HG03378 (cell line): ENCODE measurements around the gene ERICH6.

Source experiments
- ATAC-seq: cut with Tn5 transposase; IDR thresholded peaks from one replicate; pipeline ENCODE4 v1.9.1; 2021; ENCODE audit warnings: mild to moderate bottlenecking, moderate library complexity; ENCODE audit not compliant: unreplicated experiment

ERICH6 gene

DNA sequence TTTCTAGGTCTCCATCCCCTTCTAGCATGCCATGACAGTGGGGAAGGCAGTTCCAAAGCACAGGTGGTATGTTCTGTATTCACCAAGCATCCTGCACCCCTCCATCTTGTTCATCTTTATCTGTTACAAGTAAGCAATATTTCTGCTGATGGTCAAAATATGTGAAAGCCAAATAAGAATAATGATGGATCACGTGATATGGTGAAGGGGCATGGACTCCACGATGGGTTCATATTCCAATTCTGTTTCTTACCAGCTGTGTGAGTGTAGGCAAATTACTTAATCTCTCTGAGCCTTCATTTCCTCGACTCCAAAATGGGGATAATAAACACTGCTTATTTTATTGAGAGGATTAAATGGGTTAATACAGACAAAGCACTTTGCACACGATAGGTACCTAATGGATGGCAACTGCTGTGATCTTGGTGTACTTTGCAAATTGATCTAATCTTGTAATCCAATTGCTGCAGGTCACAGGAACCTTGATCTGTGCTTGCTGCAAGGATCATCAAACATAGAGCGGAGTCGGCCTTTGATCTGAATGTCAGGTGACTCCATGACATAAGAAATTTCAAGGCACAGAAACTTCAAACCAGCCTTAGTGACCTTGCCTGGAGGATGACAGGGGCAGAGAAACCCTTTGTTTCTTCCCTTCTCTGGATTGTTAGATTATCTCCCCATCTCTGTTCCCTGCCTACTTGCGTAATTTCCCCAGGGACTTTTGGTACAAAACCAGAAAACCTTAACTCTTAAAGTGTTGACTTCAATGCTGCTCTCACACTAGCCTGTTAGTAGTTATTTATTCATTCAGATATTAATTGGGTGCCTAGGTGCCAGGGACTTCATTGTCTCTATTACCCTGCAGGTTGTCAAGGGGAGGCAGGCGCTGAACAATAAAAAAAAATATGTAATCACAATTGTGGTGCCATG is 33.4 kb upstream of the ERICH6 start:
- no peak for ATAC-seq

DNA sequence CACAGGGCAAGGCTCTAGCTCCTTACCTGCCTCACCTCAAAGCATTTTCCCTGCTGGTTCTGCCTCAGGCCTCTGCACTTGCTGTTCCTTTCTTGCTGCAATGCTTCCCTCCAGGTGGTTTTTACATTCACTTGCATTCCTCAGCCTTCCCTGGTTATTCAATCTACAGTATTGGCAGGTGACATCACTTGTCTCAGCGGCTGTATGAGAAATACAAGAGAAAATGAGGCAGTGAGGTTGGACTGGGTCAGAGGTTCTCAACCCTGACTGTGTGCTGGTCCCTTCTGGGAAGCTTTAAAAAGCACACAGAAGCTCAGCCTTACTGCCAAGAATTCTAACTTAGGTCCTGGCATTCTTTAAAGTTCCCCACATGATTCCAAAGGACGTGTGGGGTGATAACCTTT is 32.6 kb upstream of the ERICH6 start:
- ATAC-seq = no peak

DNA sequence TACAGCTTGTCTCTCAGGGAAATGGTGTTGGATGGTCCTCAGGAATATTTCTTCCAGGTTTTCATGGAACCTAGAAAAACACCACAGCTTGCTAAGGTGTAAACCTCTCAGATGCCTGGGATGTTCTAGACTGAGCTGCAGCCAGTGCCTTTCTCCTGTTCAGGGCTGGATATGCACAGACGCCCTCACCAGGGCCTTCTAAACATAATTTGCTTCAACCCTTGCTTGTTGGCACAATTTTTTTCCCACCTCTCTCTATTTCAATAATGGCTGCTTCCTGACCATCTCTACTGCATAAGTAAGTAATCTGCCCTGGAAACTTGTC is 31.0 kb upstream of the ERICH6 start:
- no peak for ATAC-seq

DNA sequence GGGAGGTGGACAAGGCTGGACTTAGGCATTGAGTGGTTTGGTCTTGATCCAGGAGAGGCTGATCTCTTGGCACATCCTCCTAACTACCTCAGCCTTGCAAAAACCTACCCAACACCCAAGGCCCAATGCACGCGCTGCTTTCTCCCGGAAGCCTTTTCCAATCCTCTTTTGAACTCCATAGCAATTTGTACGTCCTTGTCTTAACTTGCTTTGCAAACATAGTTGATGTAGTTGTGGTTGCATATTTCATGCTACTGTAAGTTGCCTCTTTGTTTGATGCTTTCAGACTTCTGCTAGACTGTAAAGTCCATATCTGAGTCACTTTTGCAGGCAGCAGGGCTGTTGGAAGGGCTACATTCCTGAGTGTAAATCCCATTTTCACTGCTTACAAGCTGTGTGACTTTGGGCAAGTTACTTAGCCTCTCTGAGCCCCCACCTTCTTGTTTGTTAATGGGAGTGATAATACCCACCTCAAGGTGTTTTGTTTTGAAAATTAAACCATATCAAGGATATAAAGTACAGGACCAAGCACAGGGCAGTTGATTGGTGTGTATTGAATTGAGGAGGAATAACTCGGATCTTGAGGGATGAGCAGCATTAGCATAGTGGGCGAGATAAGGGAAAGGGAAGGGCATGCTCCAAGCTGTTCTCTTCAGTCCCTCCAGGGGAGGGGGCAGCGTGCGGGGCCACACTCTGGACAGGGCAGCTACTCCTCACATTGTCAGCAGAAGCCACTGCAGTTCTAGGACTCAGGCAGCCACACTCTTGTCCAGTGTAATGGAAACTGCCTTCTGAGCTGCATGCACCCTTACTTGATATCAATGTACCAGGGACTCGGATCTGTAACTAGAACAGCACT is 30.4 kb upstream of the ERICH6 start:
- no peak for ATAC-seq

DNA sequence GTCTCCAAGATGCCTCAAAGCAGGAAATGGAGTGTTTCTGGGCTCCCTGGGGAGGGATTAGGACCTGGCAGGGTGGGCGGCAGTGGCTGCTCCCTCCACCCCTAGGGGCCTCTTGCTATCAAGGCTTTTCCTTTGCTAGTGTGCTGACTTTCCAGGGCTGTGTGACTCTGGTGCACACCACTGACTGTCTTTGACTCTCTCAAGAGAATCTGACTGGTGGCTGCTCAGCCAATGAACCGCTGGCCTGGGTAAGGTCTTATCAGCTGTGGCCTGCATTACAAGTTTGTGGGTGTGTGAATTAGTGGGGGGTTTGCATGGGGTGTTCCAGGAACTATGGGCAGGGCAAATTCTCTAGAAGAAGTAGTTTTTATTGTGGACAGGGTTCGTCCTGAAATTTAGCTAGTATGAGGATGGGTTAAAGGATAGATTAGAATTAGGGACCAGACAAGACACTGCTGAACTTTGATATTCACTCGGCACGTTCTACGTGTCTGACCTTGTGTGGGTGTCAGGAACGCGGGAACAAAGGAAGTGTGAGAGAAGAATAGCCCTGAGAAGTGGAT is 29.7 kb upstream of the ERICH6 start:
- ATAC-seq = no peak

DNA sequence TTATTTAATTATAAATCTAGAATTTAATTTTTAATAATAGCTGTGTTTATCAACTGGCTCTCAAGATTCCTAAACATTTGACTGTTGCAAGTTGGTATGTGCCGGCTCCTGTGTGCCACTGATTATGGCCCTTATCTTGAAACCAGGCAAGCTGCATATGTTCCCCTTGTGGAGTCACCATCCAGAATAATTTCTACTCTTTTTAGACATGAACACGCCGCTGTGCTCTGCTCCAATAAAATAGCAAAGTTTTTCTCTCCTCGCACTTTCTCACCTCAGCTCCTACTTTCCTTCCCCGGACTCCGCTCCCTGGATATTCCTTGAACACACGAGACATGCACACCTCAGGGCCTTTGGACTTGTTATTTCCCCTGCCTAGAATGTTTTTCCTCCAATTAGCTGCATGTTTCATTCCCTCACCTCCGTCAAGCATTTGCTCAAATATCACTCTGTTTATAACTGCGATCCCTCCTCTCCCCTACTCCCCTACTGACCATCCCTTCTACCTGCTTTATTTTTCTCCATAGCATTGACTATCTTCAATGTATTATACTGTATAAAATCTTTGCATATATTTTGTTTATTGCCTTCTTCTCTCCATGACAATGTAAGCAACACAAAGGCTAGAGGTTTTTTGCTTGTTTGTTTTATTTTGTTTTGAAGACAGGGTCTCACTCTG is 26.1 kb upstream of the ERICH6 start:
- ATAC-seq = no peak

DNA sequence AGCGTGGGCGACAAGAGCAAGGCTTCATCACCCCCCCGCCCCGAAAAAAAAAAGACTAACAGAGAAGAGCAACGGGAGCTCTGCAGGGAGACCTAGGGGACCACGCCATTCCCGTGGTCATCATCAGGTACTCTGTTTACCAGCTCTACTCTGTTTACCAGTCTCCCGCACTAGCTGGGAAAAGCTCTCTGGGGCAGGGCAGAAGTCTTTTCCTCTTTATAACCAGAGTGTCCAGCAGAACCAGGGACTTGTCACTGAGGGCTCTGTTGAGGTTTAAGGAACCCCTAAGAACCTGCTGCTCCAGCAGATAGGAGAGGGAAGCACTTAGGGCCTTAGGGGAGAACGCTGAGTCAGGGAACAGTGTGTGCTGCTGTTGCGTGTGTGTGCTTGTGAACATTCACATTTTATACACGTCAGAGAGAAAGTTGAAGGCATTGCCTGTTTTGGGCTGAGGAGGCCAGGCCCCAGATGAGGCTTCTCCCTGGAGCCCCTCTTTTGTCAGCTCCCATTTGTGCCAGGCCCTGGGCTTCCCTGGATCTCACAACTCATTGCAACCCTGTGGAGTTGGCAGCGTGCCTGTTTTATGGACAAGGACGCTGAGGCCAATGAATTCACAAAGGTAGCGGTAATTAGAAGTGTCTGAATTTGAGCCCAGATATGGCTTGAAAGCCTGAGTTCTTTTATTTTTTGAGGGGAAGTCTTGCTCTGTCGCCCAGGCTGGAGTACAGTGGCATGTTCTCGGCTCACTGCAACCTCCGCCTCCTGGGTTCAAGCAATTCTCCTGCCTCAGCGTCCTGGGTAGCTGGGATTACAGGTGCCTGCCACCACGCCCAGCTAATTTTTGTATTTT is 24.2 kb upstream of the ERICH6 start:
- no peak for ATAC-seq

DNA sequence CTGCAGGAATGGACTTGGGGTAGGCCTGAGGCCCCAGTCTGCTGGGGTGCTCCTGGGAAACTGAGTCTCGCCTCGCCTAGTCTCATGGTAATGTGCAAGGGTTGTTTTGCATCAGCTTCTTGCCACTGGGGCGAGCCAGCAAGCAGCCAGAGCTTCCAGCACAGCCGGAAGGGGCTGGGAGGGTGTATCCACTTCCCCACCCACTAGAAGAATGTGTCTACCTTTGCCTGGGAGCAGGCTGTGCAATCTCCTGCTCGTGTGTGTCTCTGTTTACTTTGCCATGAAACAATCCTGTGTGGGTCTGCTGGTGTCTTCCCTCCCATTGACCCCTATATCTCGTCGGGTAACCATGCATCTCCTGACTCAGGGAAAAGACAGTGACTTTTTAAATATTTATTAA is 21.8 kb upstream of the ERICH6 start:
- no peak for ATAC-seq

DNA sequence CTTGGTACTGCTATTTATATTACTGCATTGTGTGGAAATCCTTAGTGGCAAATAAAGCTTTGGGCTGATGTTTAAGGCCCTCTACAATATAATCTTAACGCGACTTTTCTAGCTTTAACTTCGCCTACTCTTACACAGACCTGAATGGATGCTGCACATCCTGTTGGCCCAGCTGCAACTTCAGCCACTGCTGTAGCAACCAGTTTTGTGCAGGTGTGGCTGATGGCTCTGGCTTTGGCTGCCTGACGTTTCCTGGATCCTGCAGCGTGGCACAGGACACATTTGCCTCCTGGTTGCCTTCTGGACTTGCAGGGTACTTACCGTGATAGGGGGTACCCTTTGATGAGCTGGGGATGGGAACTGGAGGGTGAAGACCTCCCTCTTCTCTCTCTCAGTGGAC is 20.2 kb upstream of the ERICH6 start:
- ATAC-seq = no peak

DNA sequence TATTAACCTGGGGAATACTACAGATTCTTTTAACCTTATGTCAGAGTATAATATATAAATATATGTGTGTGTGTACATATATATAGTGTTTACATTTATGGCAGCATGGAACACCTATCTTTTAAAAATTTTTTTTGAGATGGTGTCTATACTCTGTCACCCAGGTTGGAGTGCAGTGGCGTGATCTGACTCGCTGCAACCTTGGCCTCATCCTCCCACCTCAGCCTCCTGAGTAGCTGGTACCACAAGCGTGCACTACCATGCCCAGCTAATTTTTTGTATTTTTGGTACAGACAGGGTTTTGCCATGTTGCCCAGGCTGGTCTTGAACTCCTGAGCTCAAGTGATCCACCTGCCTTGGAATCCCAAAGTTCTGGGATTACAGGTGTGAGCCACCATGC is 18.5 kb upstream of the ERICH6 start:
- ATAC-seq = no peak

DNA sequence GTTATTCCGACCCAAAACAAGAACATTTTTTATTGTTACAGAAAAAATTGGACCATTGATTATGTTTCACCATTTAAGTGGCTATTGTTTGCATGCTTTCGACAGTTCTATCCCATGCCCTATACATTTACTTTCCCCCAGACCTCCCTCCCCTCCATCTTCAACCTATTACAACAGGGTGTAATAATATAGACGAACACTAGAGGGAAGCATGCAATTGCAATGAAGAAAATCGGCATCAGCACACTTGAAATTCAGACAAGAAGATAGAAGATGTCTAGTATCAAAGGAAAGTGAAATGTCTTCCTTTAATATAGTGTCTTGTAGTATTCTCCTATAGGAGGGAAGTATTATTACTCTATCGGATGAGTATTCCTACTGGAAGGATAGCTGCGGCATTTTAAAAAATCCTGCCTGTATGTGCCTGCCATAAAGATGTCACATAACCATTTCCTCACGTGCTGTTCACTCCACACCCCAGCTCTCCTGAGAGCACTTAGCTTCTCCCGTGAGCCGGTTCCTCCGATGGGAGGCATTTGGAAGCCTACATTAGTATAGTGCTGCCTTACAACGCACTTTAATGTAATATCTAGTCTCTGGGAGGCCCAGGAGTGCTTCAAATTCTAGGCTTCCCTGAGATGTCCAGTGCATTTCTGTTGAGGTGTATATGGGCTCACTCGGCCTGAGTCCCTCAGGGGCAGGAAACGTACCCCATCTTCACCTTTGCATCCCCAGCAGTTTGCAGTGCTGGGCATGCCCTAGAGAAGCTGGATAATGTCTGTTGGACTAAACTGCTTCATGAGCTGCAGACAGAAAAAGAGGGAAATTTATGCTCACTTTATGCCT is 17.8 kb upstream of the ERICH6 start:
- peak; percentile 82 for ATAC-seq

DNA sequence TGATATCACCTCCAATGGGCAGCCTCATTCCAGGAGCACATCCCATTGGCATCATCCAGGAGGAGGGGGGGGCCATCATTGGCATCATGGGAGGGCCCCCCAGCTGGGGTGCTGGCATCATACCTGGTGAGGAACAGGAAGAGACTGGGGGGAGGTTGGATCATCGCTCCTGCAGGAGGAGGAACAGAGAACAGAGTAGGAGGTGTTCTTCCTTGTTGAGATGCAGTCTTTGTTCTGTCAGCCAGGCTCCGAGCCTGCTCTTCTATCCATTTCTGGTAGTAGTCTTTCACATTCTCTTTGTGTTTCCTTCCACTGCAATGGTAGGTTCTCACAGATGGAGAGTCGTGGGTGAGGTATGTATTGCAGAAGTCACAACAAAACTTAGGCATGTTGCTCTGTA is 16.7 kb upstream of the ERICH6 start:
- no peak for ATAC-seq

DNA sequence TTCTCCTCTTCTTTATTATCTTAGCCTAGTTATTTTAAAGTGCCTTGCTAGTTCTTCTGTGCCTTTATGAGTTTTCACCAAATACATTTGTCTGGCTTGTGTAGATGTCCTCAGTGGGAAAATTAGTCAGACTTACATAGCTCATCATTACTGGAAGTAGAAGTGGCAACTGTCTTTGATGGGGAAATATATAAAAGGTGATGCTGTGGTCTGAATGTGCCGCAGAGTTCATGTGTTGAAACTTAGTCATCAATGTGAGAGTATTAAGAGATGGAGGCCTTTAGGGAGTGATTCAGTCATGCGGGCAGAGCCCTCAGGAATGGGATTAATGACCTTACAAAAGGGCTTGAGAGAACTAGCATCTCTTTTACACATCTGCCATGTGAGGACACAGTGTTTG is 6.4 kb upstream of the ERICH6 start:
- no peak for ATAC-seq

DNA sequence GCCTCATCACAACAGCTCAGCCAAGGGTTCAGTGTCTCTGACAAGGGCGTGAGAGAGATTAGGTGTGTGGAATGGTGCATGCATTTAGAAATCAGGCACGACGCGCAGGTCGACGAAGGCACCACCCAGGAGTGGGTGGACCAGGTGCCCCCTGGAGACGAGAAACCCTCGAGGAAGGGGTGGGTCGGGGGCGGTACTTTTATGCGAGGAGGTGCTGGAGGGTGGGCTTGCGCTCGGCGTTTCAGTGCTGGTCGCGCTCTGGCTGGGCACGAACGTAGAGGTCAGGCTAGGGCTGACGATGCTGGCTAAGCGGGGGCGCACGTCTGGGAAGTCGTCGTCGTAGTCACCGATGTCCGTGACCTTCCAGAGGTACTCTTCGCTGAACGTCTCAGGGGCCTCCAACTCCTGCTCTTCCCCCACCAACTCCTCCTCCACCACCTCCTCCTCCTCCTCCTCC is 393 bp downstream of the ERICH6 start:
- ATAC-seq = peak; percentile 22

DNA sequence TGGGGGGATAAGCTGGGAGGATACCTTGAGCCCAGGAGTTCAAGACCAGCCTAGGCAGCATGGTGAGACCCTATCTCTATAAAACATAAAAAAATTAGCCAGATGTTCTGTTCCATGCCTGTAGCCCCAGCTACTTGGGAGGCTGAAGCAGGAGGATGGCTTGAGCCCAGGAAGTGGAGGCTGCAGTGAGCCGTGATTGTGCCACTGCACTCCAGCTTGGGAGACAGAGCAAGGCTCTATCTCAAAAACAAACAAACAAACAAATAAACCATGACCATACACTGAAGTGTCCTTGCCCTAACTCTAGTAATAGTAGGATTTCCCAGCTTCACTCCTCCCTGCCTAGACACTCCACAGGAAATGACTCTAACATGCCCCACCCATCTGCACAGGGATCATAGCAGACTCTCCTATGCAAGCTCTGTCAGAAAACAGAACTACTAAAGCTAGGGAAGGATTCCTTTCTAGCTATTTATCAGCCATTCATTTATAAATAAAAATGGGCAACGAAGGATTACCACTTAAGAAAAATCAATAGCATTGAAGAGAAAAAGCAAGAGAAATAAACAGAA is 4.6 kb downstream of the ERICH6 start:
- ATAC-seq = no peak

DNA sequence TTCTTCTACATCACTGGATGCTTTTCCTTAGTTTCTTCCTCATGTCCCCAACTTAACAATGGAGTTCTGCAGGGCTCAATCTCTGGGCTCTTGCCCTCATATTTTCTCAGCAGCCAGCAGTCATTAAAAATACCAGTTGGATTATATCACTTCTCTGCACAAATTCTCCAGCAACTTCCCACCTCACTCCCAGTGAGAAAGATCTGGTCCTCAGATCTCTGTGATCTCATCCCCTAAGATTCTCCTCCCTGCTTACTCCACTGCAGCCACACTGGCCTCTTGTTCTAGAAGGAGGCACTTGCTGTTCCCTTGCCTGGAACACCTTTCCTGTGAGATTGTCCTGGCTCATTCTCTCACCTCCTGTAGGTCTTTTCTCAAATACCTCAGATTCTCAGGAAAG is 6.1 kb downstream of the ERICH6 start:
- ATAC-seq = no peak

DNA sequence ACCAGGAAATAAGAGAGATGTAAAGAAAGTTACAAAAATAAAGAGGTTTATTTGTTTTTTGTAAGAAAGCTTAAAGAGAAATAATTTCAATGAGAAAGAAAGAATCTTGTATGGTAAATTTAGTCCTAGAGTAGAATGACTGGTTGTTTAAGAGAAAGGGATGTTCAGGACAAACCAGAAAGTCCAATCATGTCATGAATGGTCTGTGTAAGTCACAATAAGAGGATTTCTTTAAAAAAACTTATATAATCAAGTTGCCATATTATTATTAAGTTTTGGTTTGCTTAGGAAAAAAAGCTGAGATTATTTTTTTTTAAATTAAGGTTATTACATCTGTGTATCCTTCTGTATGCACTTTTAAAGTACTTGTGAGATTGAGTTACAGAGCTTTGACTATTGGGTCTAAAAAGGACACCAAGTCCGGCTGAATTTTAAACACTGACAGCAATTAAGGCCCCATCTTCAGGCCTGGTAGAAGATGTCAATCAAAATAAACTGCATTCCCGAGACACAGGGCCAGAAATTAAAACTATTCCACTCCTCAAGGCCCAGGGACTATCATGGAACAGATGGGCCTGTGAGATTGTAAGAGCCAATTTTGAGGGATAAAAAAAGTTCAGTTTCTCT is 12.2 kb downstream of the ERICH6 start:
- ATAC-seq = no peak

DNA sequence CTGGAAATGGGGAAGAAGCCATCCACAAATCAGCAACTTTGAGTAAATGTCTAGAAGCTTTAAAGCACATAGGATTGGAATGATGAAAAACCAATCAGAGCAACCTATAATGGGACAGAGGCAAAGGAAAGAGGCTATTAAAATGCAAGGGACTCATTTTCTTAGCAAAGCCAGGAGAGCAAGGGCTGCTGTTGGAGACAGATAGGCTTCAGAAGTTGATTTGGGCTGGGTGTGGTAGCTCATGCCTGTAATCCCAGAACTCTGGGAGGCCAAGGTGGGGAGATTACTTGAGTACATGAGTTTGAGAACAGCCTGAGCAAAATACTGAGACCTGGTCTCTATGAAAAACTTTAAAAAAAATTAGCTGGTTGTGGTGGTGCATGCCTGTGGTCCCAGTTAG is 16.1 kb downstream of the ERICH6 start:
- ATAC-seq = no peak

DNA sequence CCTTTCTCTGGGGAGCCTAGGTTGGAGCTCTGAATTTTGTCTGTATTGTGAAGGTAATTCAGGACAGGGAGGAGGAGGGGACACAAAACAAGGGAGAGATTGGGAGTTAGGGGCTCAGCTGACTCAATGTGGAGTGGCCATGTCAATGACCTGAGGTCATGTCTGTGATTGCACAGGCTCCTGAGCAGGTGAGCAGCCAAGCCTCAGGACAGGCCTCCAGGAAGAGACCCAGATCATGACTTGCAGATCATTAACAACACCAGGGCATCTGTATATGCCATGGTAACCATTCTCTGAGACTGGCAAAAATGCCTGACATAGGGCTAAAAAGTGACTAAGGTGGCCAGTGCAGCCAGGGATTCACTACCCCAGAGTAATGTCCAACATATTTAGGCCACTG is 20.9 kb downstream of the ERICH6 start:
- ATAC-seq = no peak
